H9 (cell line): ENCODE data around the gene PRR30. TPM values are rescaled to one million over a fixed set of nuclear protein-coding genes. Genes with fewer than 3 reads are reported as not detected.

Experiments
- DNase-seq: peaks from one replicate; pipeline ENCODE4 v3.0.0-alpha.2; 2017
- H2AFZ ChIP-seq: one replicate; pipeline ENCODE4 v1.6.1; 2013; ENCODE audit warnings: mild to moderate bottlenecking, low read length, control low read depth, moderate library complexity
- H2AK5ac ChIP-seq: 2 replicates; pipeline ENCODE4 v1.6.1; 2013; ENCODE audit warnings: low read length, control low read depth, mixed read lengths; ENCODE audit not compliant: insufficient read length
- H2BK120ac ChIP-seq: one replicate; pipeline ENCODE4 v1.6.1; 2013; ENCODE audit warnings: low read depth, mild to moderate bottlenecking, low read length, control low read depth, inconsistent platforms; ENCODE audit not compliant: poor library complexity, severe bottlenecking
- H2BK12ac ChIP-seq: 2 replicates; pipeline ENCODE4 v1.6.1; 2013; ENCODE audit warnings: low read length, control low read depth, mixed read lengths, low read depth; ENCODE audit not compliant: insufficient read length
- H2BK15ac ChIP-seq: 2 replicates; pipeline ENCODE4 v1.6.1; 2013; ENCODE audit warnings: low read depth, low read length, control low read depth
- H2BK20ac ChIP-seq: one replicate; pipeline ENCODE4 v1.6.1; 2013; ENCODE audit warnings: low read depth, mild to moderate bottlenecking, low read length, control low read depth, inconsistent platforms; ENCODE audit not compliant: poor library complexity, severe bottlenecking
- H2BK5ac ChIP-seq: 2 replicates; pipeline ENCODE4 v1.6.1; 2013; ENCODE audit warnings: low read length, control low read depth, mixed read lengths; ENCODE audit not compliant: insufficient read length
- H3K14ac ChIP-seq: 2 replicates; pipeline ENCODE4 v1.6.1; 2013; ENCODE audit warnings: low read length, control low read depth; ENCODE audit not compliant: insufficient read depth
- H3K18ac ChIP-seq: 2 replicates; pipeline ENCODE4 v1.6.1; 2013; ENCODE audit warnings: low read depth, mild to moderate bottlenecking, mixed read lengths, low read length, control low read depth; ENCODE audit not compliant: insufficient read length
- H3K23ac ChIP-seq: 2 replicates; pipeline ENCODE4 v1.6.1; 2013; ENCODE audit warnings: low read length, control low read depth, mixed read lengths, low read depth; ENCODE audit not compliant: insufficient read length
- H3K23me2 ChIP-seq: 2 replicates; pipeline ENCODE4 v1.6.1; 2013; ENCODE audit warnings: low read depth, mild to moderate bottlenecking, mixed read lengths, low read length, control low read depth; ENCODE audit not compliant: insufficient read length, poor library complexity, severe bottlenecking
- H3K27ac ChIP-seq: 2 replicates; pipeline ENCODE4 v1.5.1; 2013; ENCODE audit warnings: low read length, control low read depth, mixed read lengths, low read depth; ENCODE audit not compliant: insufficient read length
- H3K27me3 ChIP-seq: 2 replicates; pipeline ENCODE4 v1.6.1; 2013; ENCODE audit warnings: low read length, control low read depth, inconsistent platforms; ENCODE audit not compliant: insufficient read depth
- H3K4ac ChIP-seq: 2 replicates; pipeline ENCODE4 v1.6.1; 2013; ENCODE audit warnings: low read depth, mild to moderate bottlenecking, control low read depth, inconsistent platforms, low read length, moderate library complexity
- H3K4me1 ChIP-seq: 2 replicates; pipeline ENCODE4 v1.6.1; 2013; ENCODE audit warnings: low read length, control low read depth, inconsistent platforms; ENCODE audit not compliant: insufficient read depth
- H3K4me2 ChIP-seq: 2 replicates; pipeline ENCODE4 v1.6.1; 2013; ENCODE audit warnings: low read length, control low read depth, mixed read lengths; ENCODE audit not compliant: insufficient read length, insufficient read depth
- H3K56ac ChIP-seq: 2 replicates; pipeline ENCODE4 v1.6.1; 2013; ENCODE audit warnings: low read depth, mild to moderate bottlenecking, mixed read lengths, low read length, control low read depth; ENCODE audit not compliant: insufficient read length
- H3K79me1 ChIP-seq: 2 replicates; pipeline ENCODE4 v1.6.1; 2013; ENCODE audit warnings: low read depth, mild to moderate bottlenecking, moderate library complexity, low read length, control low read depth, inconsistent platforms; ENCODE audit not compliant: insufficient read depth, poor library complexity, severe bottlenecking
- H3K79me2 ChIP-seq: 2 replicates; pipeline ENCODE4 v1.6.1; 2013; ENCODE audit warnings: low read length, control low read depth, inconsistent platforms; ENCODE audit not compliant: insufficient read depth
- H3K9ac ChIP-seq: 2 replicates; pipeline ENCODE4 v1.6.1; 2013; ENCODE audit warnings: low read length, control low read depth, mixed read lengths; ENCODE audit not compliant: insufficient read length; ENCODE audit errors: extremely low read depth
- H3K9me3 ChIP-seq: one replicate; pipeline ENCODE4 v1.6.1; 2013; ENCODE audit warnings: low read depth, low read length, inconsistent platforms; ENCODE audit not compliant: control insufficient read depth
- H3T11ph ChIP-seq: one replicate; pipeline ENCODE4 v1.6.1; 2013; ENCODE audit warnings: mild to moderate bottlenecking, low read length, control low read depth, inconsistent platforms
- H4K20me1 ChIP-seq: one replicate; pipeline ENCODE4 v1.6.1; 2013; ENCODE audit not compliant: control insufficient read depth, insufficient read length, insufficient read depth
- H4K5ac ChIP-seq: 2 replicates; pipeline ENCODE4 v1.6.1; 2013; ENCODE audit warnings: low read depth, mild to moderate bottlenecking, mixed read lengths, low read length, control low read depth; ENCODE audit not compliant: insufficient read length
- H4K8ac ChIP-seq: replicated peaks from 2 replicates; pipeline ENCODE4 v1.6.1; 2013; ENCODE audit warnings: low read length, control low read depth, mixed read lengths, low read depth; ENCODE audit not compliant: insufficient read length
- H4K91ac ChIP-seq: 2 replicates; pipeline ENCODE4 v1.6.1; 2013; ENCODE audit warnings: low read depth, mild to moderate bottlenecking, moderate library complexity, mixed read lengths, low read length, control low read depth; ENCODE audit not compliant: insufficient read length
- H3K27ac Mint-ChIP-seq, 3 experiments: 2 replicates in 2 of 3; 3 replicates in 1 of 3; pipeline ENCODE4 v1.8.0; 2020 to 2021; ENCODE audit warnings: mixed read lengths in 3 of 3, mild to moderate bottlenecking in 1 of 3, moderate library complexity in 1 of 3
- H3K27me3 Mint-ChIP-seq: 2 replicates; pipeline ENCODE4 v1.8.0; 2021; ENCODE audit warnings: low read depth, mild to moderate bottlenecking, moderate library complexity, mixed read lengths
- H3K36me3 Mint-ChIP-seq, 3 experiments: 2 replicates in 2 of 3; 3 replicates in 1 of 3; pipeline ENCODE4 v1.8.0; 2020 to 2021; ENCODE audit warnings: low read depth in 3 of 3, mixed read lengths in 3 of 3; ENCODE audit not compliant: insufficient read depth in 1 of 3
- H3K4me1 Mint-ChIP-seq, 2 experiments: 2 replicates each; pipeline ENCODE4 v1.8.0; 2020; ENCODE audit warnings: mixed read lengths in 2 of 2
- H3K4me3 Mint-ChIP-seq, 2 experiments: 2 replicates in 1 of 2; 3 replicates in 1 of 2; pipeline ENCODE4 v1.8.0; 2020 to 2021; ENCODE audit warnings: mild to moderate bottlenecking in 2 of 2, mixed read lengths in 2 of 2, moderate library complexity in 1 of 2
- H3K9me3 Mint-ChIP-seq, 2 experiments: 2 replicates in 1 of 2; 3 replicates in 1 of 2; pipeline ENCODE4 v1.8.0; 2020; ENCODE audit warnings: mild to moderate bottlenecking in 2 of 2, mixed read lengths in 2 of 2, moderate library complexity in 1 of 2
- WGBS: extraction: QIAGEN DNeasy Blood & Tissue Kit; methylation state at CpG from one replicate; pipeline ENCODE4 v1.1.7; 2013; ENCODE audit warnings: missing lambda C conversion rate, low lambda C conversion rate, mixed read lengths; ENCODE audit not compliant: insufficient read length; ENCODE audit errors: extremely low coverage; 5-methylcytosine and 5-hydroxymethylcytosine counted together
- total RNA-seq: library from RNA; stranded (reverse); gene quantifications from 2 replicates; pipeline ENCODE4 v1.2.1, GENCODE V29; 2021
- TF ChIP-seq, protein P1 (sequence below): fragments of 200-600 bp; sonication (generic); conservative IDR thresholded peaks from 3 replicates; pipeline ENCODE4 v1.8.0; 2021; ENCODE audit warnings: antibody characterized with exemption, mild to moderate bottlenecking

The PRR30 gene
- total RNA-seq, 1 experiment from 2014 or later: not detected

DNA sequence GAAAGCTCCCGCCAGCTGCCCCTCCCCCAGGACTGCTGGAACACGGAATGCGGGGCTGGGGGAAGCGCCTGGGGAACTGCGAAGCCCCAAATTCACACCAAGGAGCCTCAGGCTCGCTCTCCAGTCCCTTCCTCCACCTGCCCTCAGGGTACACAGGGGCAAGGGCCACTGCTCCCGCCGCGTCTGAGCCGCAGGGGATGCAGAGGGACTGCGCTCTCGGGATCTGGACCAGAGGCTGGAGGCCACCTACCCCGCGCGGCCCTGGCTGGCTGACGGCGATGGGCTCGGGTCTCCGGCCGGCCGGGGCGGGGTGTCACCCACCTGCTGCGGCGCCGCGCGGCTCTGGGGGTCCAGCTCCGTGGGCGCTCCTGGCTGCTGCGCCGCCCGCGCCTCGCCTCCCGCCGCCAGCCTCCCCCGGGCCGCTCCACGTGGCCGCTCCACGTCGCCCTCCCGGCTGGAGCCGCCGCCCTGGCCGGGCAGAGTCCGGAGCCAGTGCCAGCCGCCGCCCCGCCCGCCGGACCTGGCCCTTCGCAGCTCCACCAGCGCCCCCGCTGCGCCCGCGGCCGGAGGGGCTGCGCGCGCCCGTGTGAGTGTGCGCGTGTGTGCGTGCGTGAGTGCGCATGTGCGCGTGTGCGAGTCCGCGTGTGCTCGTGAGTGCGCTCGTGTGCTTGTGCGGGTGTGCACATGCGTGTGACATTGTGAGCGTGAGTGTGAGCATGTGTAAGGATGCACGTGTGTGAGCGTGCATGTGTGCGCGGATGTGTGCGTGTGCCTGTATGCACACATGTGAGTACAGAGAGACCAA lies 20.5 kb downstream of the PRR30 start, which contains the start of gene CGREF1:
TSS of gene CGREF1 (minus strand) at position 604 of the 805 bp plus-strand sequence. CDS start 14,762 bp downstream, outside the sequence.
- Mint-ChIP-seq H3K9me3 (no peaks in the 10 kb centered on the region; a peak in 1 of 5 replicates), H3K4me1 (peaks cover 13 to 15% of the 10 kb centered on the region in 2 experiments), H3K27me3 (peaks cover 67% of the 10 kb centered on the region), H3K27ac (no peak within 1 kb of the TSS; a peak in 1 of 7 replicates), H3K4me3 (peak within 1 kb of the TSS; percentile 67 to 83), H3K36me3 (no peaks in the 10 kb centered on the region; a peak in 3 of 7 replicates)
- Histone ChIP-seq H2AK5ac (no peak within 1 kb of the TSS), H4K5ac (no peak within 1 kb of the TSS), H3K23me2 (peaks cover 8% of the 10 kb centered on the region), H2BK12ac (no peak within 1 kb of the TSS), H2BK5ac (no peak within 1 kb of the TSS), H3K79me1 (no peaks in the 10 kb centered on the region), H4K8ac (no peak within 1 kb of the TSS), H3T11ph (no peak within 1 kb of the TSS), H2AFZ (no peak within 1 kb of the TSS), H3K14ac (peak within 1 kb of the TSS; percentile 71), H4K91ac (no peak within 1 kb of the TSS), H3K27me3 (peaks cover 14% of the 10 kb centered on the region; the same call in 1 of the 2 replicates), H2BK120ac (no peak within 1 kb of the TSS), H3K4ac (no peak within 1 kb of the TSS), H3K9ac (no peak within 1 kb of the TSS), H3K27ac (no peak within 1 kb of the TSS), H3K9me3 (no peaks in the 10 kb centered on the region), H3K79me2 (no peaks in the 10 kb centered on the region), H3K4me1 (peaks cover 2% of the 10 kb centered on the region), H3K4me2 (peak within 1 kb of the TSS; percentile 62), H3K56ac (no peak within 1 kb of the TSS), H3K23ac (no peak within 1 kb of the TSS), H2BK20ac (no peak within 1 kb of the TSS), H2BK15ac (no peak within 1 kb of the TSS), H3K18ac (no peak within 1 kb of the TSS), H4K20me1 (peaks cover 2% of the 10 kb centered on the region)
- no CpG with 5 or more reads among the region's 84 CpGs for WGBS
- TF ChIP-seq, protein P1, sequence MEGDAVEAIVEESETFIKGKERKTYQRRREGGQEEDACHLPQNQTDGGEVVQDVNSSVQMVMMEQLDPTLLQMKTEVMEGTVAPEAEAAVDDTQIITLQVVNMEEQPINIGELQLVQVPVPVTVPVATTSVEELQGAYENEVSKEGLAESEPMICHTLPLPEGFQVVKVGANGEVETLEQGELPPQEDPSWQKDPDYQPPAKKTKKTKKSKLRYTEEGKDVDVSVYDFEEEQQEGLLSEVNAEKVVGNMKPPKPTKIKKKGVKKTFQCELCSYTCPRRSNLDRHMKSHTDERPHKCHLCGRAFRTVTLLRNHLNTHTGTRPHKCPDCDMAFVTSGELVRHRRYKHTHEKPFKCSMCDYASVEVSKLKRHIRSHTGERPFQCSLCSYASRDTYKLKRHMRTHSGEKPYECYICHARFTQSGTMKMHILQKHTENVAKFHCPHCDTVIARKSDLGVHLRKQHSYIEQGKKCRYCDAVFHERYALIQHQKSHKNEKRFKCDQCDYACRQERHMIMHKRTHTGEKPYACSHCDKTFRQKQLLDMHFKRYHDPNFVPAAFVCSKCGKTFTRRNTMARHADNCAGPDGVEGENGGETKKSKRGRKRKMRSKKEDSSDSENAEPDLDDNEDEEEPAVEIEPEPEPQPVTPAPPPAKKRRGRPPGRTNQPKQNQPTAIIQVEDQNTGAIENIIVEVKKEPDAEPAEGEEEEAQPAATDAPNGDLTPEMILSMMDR: no peak
- DNase-seq: peak; percentile 46
